Measurements from ENCODE around the gene UBQLN3. TPM values are rescaled to one million over a fixed set of nuclear protein-coding genes. Genes with fewer than 3 reads are reported as not detected.

UBQLN3 gene
- total and polyA plus RNA-seq, 2 experiments from 2014 or later = not detected

- TF ChIP-seq ETS1 (IDR thresholded peaks at IDR 0.05) = no peak
- no peak for TF ChIP-seq ZNF331 (CRISPR knock-in tag; IDR thresholded peaks at IDR 0.05; ENCODE audit: low read depth)
- TF ChIP-seq JUNB (IDR thresholded peaks at IDR 0.05; ENCODE audit: unreplicated experiment) = no peak
- TF ChIP-seq EZH2phosphoT487 (IDR thresholded peaks at IDR 0.05; ENCODE audit: unreplicated experiment) = no peak
- no peak for TF ChIP-seq REST (IDR thresholded peaks at IDR 0.05; ENCODE audit: unreplicated experiment)
- no peak for TF ChIP-seq EZH2 (IDR thresholded peaks at IDR 0.05; ENCODE audit: low read depth, unreplicated experiment)
These were observed 21.4 kb downstream of the UBQLN3 start, which contains the start of gene OR52D1 (continued) for GRCh38 chr11:5488385-5488784.

- no peaks in the 10 kb centered on the region for H3K4me1 Mint-ChIP-seq
- Histone ChIP-seq H3K36me3 (ENCODE audit: insufficient read depth) (no peaks in the 10 kb centered on the region), H3K9me2 (ENCODE audit: insufficient read depth) (peaks cover 3% of the 10 kb centered on the region; the same call in 1 of the 2 replicates), H3K27me3 (ENCODE audit: insufficient read depth) (no peaks in the 10 kb centered on the region), H3K27ac (ENCODE audit: low read depth) (no peak overlapping the region), H3K4me3 (no peak overlapping the region), H3F3A (replicated peaks; ENCODE audit: low read depth) (no peaks in the 10 kb centered on the region), H2AFZ (peak overlapping the region; percentile 69), H3K4me2 (no peak overlapping the region), H3K4me1 (ENCODE audit: insufficient read depth) (no peaks in the 10 kb centered on the region), H3K79me2 (replicated peaks; ENCODE audit: insufficient read depth) (no peaks in the 10 kb centered on the region), H4K20me1 (replicated peaks; ENCODE audit: insufficient read depth) (no peaks in the 10 kb centered on the region)
- DNase-seq (ENCODE audit: low spot score) (no peak), ATAC-seq (no peak)
- H3K36me3 Mint-ChIP-seq (ENCODE audit: low read depth) = no peaks in the 10 kb centered on the region
- no peak overlapping the region for H3K27ac Mint-ChIP-seq
- peaks cover 1% of the 10 kb centered on the region for H3K27me3 Mint-ChIP-seq (ENCODE audit: insufficient read depth, low read depth, poor library complexity)
- no peak for TF ChIP-seq ZNF331 (CRISPR knock-in tag; IDR thresholded peaks at IDR 0.05; ENCODE audit: low read depth)
- no peak for TF ChIP-seq EZH2phosphoT487 (IDR thresholded peaks at IDR 0.05; ENCODE audit: unreplicated experiment)
- no peak for TF ChIP-seq NANOG (IDR thresholded peaks at IDR 0.05; ENCODE audit: borderline replicate concordance)
- no peak for TF ChIP-seq ZNF462 (CRISPR knock-in tag; IDR thresholded peaks at IDR 0.05)
- TF ChIP-seq ZNF114 (CRISPR knock-in tag; IDR thresholded peaks at IDR 0.05) = no peak
- no peak for TF ChIP-seq POLR2AphosphoS5 (IDR thresholded peaks at IDR 0.05; ENCODE audit: low read depth)
- no peak overlapping the region for H3K4me3 Mint-ChIP-seq
- no peaks in the 10 kb centered on the region for H3K9me3 Mint-ChIP-seq
These were observed 23.3 kb downstream of the UBQLN3 start for GRCh38 chr11:5486421-5486820.
